NOMO-1 treated with dmso at 0.1 percent for 144 hours (cell line): Measurements from ENCODE around the gene RAB3B.
"Not testable (repeated sequence)": the region's sequence is repeated elsewhere in the genome, so short reads cannot be mapped to it uniquely, and the experiment has no call there.

Experiments
- DNase-seq: peaks from one replicate; lab custom pipeline; 2025; ENCODE audit not compliant: unreplicated experiment; lab: John Stamatoyannopoulos, UW

Gene RAB3B

GRCh38 chr1:51990478-51990965, at the start of gene RAB3B:
Gene RAB3B (minus strand): TSS chr1:51990700. CDS start chr1:51977117, 13,583 bp downstream.
- DNase-seq = no peak

GRCh38 chr1:52037909-52038308, 47.4 kb upstream of the RAB3B start:
- no peak for DNase-seq

- no peak for DNase-seq
These were observed 46.9 kb upstream of the RAB3B start for GRCh38 chr1:52037402-52037814.

DNA sequence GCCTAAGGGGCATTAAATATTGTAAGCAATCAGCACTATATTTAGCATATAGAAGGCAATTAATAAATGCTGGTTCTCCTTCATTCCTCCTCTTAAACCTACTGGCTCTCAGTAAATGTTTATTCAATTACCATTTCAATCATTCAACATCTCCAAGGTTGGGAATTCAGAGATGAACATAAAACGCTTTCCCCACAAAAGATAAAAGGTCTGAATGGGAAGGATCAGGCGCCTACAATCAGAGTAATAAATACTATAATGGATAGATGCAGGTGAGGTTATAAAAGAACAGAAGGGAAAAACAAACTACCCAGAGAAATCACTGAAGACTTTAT, 43.5 kb upstream of the RAB3B start:
- DNase-seq = no peak

- DNase-seq = peak; percentile 76
These were observed 42.9 kb upstream of the RAB3B start, which contains the start of gene KTI12 for GRCh38 chr1:52033190-52034049. Gene KTI12 (minus strand): TSS chr1:52033810. CDS start chr1:52033761, 49 bp downstream.

- DNase-seq = no peak
These were observed 42.3 kb upstream of the RAB3B start for GRCh38 chr1:52032785-52033131.

DNA sequence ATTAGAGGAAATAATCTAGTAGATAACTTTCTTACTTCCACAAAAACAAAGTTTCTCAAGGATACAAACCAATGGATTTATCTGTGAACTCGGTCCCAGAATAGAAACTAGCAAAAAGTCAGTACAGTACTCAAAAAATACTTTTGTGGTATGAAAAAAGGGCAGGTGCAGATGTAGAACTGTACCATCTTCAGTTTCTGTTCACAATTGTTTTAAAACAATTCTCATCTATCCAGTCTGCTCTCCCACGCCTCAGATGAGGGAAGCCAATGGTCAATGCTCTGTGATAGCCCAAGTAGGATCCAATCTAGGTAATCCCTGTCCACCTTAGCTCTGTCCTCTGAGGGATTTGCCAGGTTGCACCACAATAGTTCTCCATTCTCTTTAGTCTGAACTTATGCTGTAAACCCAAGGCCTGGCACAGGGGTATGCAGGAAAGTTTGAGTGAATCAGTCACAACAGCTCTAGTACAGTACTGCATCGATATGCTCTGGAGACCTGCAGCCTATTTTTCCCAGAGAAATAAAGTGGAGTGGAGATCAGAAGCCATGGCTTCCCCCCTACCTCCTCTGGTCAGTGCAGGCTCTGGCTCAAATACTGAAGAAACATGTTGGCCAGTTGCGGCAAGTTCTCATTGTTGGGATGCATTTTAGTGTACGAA, 41.8 kb upstream of the RAB3B start:
- no peak for DNase-seq

DNA sequence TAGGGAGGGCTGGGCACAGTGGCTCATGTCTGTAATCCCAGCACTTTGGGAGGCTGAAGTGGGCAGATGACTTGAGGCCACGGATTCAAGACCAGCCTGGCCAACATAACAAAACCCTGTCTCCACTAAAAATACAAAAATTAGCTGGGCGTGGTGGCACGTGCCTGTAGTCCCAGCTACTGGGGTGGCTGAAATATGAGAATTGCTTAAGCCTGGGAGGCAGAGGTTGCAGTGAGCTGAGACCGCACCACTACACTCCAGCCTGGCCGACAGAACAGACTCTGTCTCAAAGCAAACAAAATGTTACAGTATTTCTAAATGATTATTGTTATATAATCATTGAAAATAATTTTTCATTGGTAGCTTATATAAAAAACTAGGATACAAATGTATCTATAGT, 38.3 kb upstream of the RAB3B start:
- not testable (repeated sequence) for DNase-seq

DNA sequence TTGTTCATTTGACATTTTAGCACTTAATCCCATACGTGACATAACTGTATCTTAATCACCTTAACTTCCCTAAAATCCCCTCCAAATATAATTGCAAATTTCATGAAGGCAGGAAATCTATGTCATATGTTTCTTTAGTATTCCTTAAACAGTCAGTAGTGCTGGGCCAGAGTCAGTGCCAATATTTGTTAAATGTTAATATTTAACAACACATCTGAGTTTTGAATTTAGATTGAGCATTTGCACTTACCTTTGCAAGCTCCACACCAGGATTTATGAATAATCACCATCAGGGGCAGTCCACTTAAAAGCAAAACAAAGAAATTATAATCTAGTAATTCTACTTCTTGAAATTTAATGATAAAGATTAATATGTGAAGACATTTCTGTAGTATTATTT, 37.8 kb upstream of the RAB3B start:
- no peak for DNase-seq

- no peak for DNase-seq
These were observed 35.8 kb upstream of the RAB3B start for GRCh38 chr1:52026278-52026677.

DNA sequence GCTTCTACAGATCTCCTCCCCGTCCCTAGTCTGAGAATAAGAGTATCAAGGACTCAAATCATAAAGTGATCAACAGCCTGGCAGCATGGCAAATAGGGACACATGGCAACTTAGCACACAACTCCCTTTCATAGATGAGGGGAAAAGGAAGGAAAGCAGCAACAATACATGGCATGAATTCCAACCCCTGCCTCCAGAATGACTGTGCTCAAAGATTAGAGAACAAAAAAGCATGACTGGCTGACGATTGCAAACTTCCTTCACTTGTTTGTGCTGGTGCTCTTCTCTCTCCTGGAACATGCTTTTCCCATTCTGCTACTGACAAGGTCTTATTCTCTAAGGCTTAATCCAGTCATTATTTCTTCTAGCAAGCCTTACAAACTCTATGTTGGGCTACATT, 31.6 kb upstream of the RAB3B start:
- no peak for DNase-seq

- DNase-seq = no peak
These were observed 17.7 kb upstream of the RAB3B start for GRCh38 chr1:52008071-52008809.

DNA sequence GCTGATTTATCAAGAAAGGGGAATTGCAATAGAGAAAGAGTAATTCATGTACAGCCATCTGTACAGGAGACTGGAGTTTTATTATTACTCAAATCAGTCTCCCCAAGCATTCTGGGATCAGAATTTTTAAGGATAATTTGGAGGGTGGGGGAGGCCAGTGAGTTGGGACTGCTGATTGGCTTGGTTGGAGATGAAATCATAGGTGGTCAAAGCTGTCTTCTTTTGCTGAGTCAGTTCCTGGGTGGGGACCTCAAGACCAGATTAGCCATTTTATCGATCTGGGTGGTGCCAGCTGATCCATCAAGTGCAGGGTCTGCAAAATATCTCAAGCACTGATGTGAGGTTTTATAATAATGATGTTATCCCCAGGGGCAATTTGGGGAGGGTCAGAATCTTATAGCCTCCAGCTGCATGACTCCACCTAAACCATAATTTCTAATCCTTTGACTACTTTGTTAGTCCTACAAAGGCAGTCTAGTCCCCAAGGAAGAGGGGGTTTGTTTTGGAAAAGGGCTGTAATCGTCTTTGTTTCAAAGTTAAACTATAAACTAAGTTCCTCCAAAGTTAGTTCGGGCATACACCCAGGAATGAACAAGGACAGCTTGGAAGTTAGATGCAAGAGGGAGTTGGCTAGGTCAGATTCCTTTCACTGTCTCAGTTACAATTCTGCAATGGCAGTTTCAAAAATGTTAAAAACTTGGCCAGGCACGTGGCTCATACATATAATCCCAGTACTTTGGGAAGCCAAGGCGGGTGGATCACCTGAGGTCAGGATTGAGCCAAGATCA, 16.9 kb upstream of the RAB3B start:
- no peak for DNase-seq

DNA sequence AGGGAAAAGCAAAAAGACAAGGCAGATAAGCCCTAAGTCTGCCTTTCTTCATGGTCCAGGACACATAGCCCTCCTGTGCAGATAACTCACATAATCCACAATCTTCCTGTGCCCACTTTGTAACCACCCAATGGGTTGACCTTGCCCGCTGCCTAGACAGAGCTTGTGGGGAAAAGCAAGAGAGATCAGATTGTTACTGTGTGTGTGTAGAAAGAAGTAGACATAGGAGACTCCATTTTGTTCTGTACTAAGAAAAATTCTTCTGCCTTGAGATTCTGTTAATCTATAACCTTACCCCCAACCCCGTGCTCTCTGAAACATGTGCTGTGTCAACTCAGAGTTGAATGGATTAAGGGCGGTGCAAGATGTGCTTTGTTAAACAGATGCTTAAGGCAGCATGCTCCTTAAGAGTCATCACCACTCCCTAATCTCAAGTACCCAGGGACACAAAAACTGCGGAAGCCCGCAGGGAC, 15.6 kb upstream of the RAB3B start:
- not testable (repeated sequence) for DNase-seq

DNA sequence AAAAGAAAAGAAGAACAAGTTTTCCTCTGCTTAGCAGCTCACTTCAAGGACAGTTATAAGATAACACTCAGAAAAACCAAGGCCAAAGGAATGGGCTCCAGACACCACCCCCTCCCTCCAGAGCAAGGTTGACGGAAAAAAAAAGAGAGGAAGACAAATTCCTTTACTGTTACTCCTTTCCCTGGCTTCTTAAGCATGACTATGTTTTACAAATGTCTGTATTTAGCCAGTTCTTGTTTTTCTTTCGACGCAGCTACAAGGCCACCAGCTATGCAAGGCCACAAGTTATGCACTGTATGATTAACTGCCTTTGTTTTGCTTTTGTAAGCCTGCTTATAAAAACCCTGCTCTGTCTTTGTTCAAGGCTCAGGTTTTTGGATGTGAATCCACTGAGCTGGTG, 15.0 kb upstream of the RAB3B start:
- not testable (repeated sequence) for DNase-seq

GRCh38 chr1:52003877-52004276, 13.4 kb upstream of the RAB3B start:
- DNase-seq = no peak

GRCh38 chr1:52002038-52002917, 11.8 kb upstream of the RAB3B start:
- peak; percentile 74 for DNase-seq

GRCh38 chr1:51998701-51999100, 8.2 kb upstream of the RAB3B start:
- DNase-seq = no peak

DNA sequence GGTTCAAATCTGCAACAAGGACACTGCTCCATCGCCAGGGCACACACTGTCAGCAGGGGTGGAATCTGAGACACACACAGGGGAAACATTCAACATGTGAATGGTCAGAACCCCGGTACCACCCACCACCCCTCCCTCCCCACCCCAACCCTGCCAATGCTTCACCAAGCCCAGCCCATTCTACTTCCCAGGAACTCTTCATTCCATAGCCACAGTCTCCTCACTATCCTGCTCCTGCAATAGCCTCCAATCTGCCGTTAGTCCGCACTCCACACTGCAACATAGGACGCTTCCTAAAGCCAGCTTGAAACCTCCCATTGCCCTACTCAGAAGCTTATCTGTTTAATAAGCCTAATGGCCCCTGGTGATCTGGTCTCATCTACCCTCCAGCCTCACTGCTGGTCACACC, 7.5 kb upstream of the RAB3B start:
- DNase-seq = no peak
